Endothelial cell of umbilical vein (primary cell): ENCODE measurements around the gene PDZD4.

Experiments used
- CTCF ChIP-seq, 2 donors: IDR thresholded peaks; 1 replicate in 1 of 2; 2 replicates in 1 of 2; pipeline ENCODE4 v1.5.1; 2011; ENCODE audit warnings: low read length in 2 of 2, mild to moderate bottlenecking in 2 of 2, moderate library complexity in 2 of 2, control low read depth in 1 of 2, inconsistent platforms in 1 of 2, low read depth in 1 of 2; ENCODE audit not compliant: insufficient read depth in 1 of 2; ENCODE audit errors: extremely low read depth in 1 of 2
- POLR2AphosphoS5 ChIP-seq: IDR thresholded peaks from 2 replicates; pipeline ENCODE4 v1.6.1; 2012; ENCODE audit warnings: low read depth, mild to moderate bottlenecking, control low read depth, low read length, moderate library complexity; ENCODE audit not compliant: insufficient read depth

GRCh38 chrX:153781428-153782047 lies 48.8 kb downstream of the PDZD4 start:
- TF ChIP-seq CTCF (IDR thresholded peaks at IDR 0.05; ENCODE audit: extremely low read depth in 1 of 2, insufficient read depth in 1 of 2, low read depth in 1 of 2, low read length in 2 of 2): no peak
- no peak for TF ChIP-seq POLR2AphosphoS5
